GM12874 (cell line): ENCODE results near the gene ATXN7L1.

ENCODE experiments used
- CTCF ChIP-seq: IDR thresholded peaks from 2 replicates; pipeline ENCODE4 v1.5.1; 2011; ENCODE audit warnings: low read depth, mild to moderate bottlenecking, control low read depth, low read length, moderate library complexity; ENCODE audit not compliant: insufficient read depth

Gene ATXN7L1

GRCh38 chr7:105635197-105635596, 241.2 kb downstream of the ATXN7L1 start:
- no peak for TF ChIP-seq CTCF

- no peak for TF ChIP-seq CTCF
These were observed 250.4 kb downstream of the ATXN7L1 start for GRCh38 chr7:105625986-105626385.

GRCh38 chr7:105623906-105624305, 252.5 kb downstream of the ATXN7L1 start:
- TF ChIP-seq CTCF: no peak

GRCh38 chr7:105623378-105623777, 253.0 kb downstream of the ATXN7L1 start:
- no peak for TF ChIP-seq CTCF

GRCh38 chr7:105622106-105622731, 254.2 kb downstream of the ATXN7L1 start:
- TF ChIP-seq CTCF: no peak

GRCh38 chr7:105621617-105622016, 254.8 kb downstream of the ATXN7L1 start:
- TF ChIP-seq CTCF: no peak

GRCh38 chr7:105621176-105621575, 255.2 kb downstream of the ATXN7L1 start:
- TF ChIP-seq CTCF: no peak
